ENCODE results near the gene DNAH1.

Gene DNAH1

DNA sequence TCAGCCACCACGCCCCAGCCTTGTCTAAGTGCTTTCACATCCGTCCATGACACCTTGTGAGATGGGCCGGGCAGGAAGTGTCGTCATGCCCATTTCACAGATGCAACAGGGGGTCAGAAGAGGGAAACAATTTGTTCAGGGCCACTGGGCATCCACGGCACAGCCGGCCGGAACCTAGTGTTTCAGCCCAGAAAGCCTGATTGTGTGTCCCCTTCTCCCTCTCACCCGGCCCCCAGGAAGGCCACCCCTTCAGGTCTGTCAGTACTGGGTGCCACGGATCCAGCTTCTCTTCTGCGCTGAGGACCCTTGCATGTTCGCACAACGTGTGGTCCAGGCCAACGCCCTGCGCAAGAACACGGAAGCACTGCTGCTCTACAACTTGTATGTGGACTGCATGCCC, 15.8 kb downstream of the DNAH1 start:
- TF ChIP-seq YY1 (IDR thresholded peaks at IDR 0.05; ENCODE audit: low read depth): no peak

DNA sequence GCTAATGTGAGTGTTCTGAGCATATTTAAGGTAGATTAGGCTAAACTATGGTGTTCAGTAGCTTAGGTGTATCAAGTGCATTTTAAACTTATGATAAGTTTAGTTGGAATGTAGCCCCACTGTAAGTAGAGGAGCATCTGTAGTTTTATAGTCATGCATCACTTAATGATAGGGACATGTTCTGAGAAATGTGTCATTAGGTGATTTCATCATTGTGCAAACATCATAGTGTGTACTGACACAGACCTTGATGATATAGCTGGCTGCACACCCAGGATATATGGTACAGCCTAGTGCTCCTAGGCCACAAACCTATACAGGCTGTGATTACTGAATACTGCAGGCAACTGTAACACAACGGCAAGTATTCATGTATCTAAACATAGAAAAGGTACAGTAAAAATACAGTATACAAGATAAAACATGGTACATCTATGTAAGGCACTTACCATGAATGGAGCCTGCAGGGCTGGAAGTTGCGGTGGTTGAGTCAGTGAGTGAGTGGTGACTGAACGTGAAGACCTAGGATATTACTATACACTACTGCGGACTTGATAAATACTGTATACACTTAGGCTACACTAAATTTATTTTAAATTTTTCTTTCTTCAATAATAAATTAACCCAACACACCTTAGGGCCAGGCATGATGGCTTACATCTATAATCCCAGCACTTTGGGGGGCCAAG, 17.9 kb downstream of the DNAH1 start:
- TF ChIP-seq REST (IDR thresholded peaks at IDR 0.05; ENCODE audit: low read depth): no peak
- TF ChIP-seq EP300 (IDR thresholded peaks at IDR 0.05; ENCODE audit: borderline replicate concordance): no peak

DNA sequence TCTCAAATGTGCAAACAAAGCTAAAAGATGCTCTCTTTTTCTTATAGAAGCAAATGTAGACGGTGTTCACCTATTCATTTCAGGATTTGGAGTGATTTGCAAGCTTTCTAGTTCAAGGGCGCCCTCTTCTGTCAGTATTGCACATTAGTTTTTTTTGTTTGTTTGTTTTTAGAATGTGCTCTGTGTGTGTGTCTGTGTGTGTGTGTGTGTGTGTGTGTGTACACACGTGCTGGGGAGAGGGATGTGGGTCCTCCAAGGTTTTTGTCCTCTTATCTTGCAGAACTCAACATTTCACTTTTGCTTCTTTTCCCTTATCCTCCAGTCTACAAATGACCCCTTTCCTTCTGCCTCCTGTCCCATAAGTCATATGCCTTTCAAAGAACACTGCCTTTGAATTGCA, 23.5 kb downstream of the DNAH1 start:
- TF ChIP-seq, protein P1, sequence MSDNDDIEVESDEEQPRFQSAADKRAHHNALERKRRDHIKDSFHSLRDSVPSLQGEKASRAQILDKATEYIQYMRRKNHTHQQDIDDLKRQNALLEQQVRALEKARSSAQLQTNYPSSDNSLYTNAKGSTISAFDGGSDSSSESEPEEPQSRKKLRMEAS (IDR thresholded peaks at IDR 0.05): 0 out of 2 replicates have a peak, but pooled peaks have one; percentile 26
- TF ChIP-seq RAD21 (IDR thresholded peaks at IDR 0.05; ENCODE audit: low read depth) (peak; percentile 89), TCF12 (IDR thresholded peaks at IDR 0.05; ENCODE audit: low read depth) (no peak)
- TF ChIP-seq, protein P2, sequence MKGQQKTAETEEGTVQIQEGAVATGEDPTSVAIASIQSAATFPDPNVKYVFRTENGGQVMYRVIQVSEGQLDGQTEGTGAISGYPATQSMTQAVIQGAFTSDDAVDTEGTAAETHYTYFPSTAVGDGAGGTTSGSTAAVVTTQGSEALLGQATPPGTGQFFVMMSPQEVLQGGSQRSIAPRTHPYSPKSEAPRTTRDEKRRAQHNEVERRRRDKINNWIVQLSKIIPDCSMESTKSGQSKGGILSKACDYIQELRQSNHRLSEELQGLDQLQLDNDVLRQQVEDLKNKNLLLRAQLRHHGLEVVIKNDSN (IDR thresholded peaks at IDR 0.05): no peak

GRCh38 chr3:52341123-52341522, 25.0 kb downstream of the DNAH1 start:
- TF ChIP-seq EGR1 (IDR thresholded peaks at IDR 0.05) (no peak), NFIC (IDR thresholded peaks at IDR 0.05) (no peak), CEBPB (IDR thresholded peaks at IDR 0.05) (no peak), EP300 (IDR thresholded peaks at IDR 0.05; ENCODE audit: borderline replicate concordance) (no peak), TCF12 (IDR thresholded peaks at IDR 0.05; ENCODE audit: low read depth) (no peak), ZBTB7A (IDR thresholded peaks at IDR 0.05; ENCODE audit: low read depth) (no peak), YY1 (IDR thresholded peaks at IDR 0.05; ENCODE audit: low read depth) (no peak), TAF1 (IDR thresholded peaks at IDR 0.05; ENCODE audit: low read depth) (no peak)
- TF ChIP-seq, protein P1 (IDR thresholded peaks at IDR 0.05): no peak

DNA sequence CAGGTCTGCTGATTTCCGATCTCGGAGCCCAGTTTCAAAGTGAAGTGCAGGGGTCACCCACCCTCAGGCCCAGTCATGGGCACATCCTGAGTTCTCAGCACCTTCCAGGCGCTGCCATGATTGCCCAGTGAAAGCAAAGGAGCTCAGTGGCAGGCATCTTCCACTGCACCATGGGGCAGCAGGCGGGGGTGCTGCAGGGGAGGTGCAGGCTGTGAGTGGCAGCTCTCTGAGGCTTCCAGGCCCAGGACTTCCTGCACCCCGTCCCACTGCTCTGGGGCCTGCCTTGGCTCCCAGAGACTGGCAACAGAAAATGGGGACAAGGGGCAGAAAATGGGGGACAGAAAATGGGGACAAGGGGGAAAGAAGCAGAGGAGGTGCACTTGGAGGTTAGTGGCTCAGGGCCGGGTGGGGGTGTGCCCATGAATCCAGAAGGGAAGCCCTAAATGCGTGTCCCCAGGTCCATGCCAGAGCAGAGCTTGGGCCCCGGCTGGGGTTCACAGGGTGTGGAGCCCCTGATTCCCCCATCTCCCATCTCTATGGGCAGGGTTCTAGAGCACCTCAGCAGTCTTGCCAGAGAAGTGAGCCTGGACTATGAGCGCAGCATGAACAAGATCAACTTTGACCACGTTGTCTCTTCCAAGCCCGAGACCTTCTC, 28.0 kb downstream of the DNAH1 start:
- TF ChIP-seq TCF12 (IDR thresholded peaks at IDR 0.05; ENCODE audit: low read depth): no peak
- TF ChIP-seq CREB1 (IDR thresholded peaks at IDR 0.05; ENCODE audit: low read depth): no peak
- TF ChIP-seq RAD21 (IDR thresholded peaks at IDR 0.05; ENCODE audit: low read depth): no peak
- TF ChIP-seq TAF1 (IDR thresholded peaks at IDR 0.05; ENCODE audit: low read depth): no peak
- TF ChIP-seq CEBPB (IDR thresholded peaks at IDR 0.05): no peak

DNA sequence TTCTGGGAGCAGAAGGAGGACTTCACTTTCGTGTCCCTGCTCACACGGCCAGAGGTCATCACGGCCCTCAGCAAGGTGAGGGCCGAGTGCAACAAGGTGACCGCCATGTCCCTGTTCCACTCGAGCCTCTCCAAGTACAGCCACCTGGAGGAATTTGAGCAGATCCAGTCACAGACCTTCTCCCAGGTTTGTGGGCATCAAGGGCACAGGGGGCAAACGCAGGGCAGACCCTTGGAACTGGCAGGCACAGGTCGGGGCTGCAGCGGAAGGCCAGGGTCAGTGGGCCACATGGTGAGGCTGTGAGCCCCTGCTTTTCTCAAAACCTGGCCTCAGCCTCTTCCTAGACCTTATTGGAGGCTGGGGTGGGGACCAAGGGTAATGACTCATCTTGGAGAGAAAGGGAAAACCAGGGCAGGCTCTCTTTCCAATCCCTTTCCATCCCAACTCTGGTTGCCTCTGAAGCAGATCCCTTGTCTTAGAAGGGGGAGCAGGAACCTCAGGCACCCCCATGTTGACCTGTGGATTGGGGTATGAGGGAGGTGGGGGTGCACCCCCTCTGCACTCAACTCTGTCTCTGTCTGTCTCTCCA, 29.5 kb downstream of the DNAH1 start:
- no peak for TF ChIP-seq REST (IDR thresholded peaks at IDR 0.05; ENCODE audit: low read depth)

DNA sequence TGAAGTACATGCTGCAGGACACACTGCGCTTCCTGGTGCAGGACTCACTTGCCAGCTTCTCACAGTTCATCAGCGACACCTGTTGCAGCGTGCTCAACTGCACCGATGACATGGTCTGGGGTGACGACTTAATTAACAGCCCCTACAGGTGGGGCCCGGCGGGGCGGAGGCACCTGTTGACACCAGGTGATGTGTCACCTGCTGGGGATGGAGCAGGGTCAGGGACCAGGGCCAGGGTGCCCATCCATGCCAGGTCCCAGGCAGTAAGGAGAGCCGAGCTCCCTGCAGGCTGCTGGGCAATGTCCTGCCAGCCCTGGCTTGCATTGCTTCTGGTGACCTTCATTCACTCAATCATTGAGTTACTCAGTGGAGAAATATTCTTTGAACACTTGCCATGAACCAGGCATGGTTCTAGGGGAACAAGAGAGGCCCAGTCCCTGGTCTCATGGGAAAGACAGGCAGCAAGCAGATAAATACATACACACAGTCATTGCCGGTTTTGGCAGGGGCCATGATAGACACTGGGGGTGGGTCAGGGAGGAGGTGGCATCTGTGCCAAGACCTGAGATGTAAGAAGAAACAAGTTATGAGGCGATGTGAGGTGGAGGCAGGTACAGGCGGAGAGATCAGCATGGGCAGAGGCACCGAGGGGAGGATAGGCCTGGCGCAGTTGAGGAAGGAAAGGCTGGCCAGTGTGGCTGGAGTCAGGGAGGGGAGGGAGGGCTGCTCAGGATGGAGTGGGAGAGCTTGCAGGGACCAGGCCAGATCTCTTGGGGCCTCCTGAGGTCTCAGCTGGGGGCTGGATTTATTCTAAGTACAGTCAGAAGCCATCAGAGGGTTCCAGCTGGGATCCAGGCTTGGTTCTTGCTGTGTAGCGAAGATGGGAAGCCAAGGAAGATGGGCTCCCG, 30.8 kb downstream of the DNAH1 start:
- TF ChIP-seq REST (IDR thresholded peaks at IDR 0.05; ENCODE audit: low read depth): no peak
- TF ChIP-seq, protein P2 (IDR thresholded peaks at IDR 0.05): no peak
- no peak for TF ChIP-seq NFIC (IDR thresholded peaks at IDR 0.05)
- TF ChIP-seq TCF12 (IDR thresholded peaks at IDR 0.05; ENCODE audit: low read depth): no peak
- TF ChIP-seq RAD21 (IDR thresholded peaks at IDR 0.05; ENCODE audit: low read depth): no peak
- TF ChIP-seq, protein P1 (IDR thresholded peaks at IDR 0.05): no peak

Measured in Ishikawa (cell line).